A549 (cell line): Measurements from ENCODE around the gene SH3PXD2A. TPM values are rescaled to one million over a fixed set of nuclear protein-coding genes. Genes with fewer than 3 reads are reported as not detected.

Experiments used
- ATAC-seq, 2 experiments: fragments of 200-7000 bp in 1 of 2; fragments of >200 bp in 1 of 2; cut with Nextera tagmentation in 1 of 2; cut with Tn5 transposase in 1 of 2; 3 replicates each; pipeline versions ENCODE4 v1.8.0 to v1.9.1; 2018 to 2020; ENCODE audit warnings: mild to moderate bottlenecking in 1 of 2, moderate library complexity in 1 of 2
- CTCF ChIA-PET: fragments of 300-600 bp; sonication (Branson Sonifier 250); formaldehyde crosslinking; extraction: SDS; loops from one replicate; lab custom pipeline; 2021; ENCODE audit warnings: antibody characterized with exemption, inconsistent platforms; lab: Yijun Ruan, JAX
- POLR2A ChIA-PET: fragments of 350-600 bp; formaldehyde crosslinking; extraction: SDS; loops from one replicate; lab custom pipeline; 2021; ENCODE audit warnings: antibody characterized with exemption, inconsistent platforms; lab: Yijun Ruan, JAX
- DNase-seq, 2 experiments: peaks; one replicate each; pipeline versions ENCODE4 v3.0.0 to v3.0.0-alpha.2; 2011 to 2016; ENCODE audit warnings: low read depth in 1 of 2, low spot score in 1 of 2
- FAIRE-seq: peaks from 2 replicates; lab custom pipeline; 2011; peaks lifted over from hg19 to GRCh38; lab: Jason Lieb, UNC
- H3K27ac ChIP-seq, 2 experiments: fragments of >200 bp; sonication (Bioruptor Twin); formaldehyde crosslinking; 3 replicates each; pipeline ENCODE4 v1.5.1; 2016 to 2017
- H3K4me1 ChIP-seq: fragments of >200 bp; sonication (Bioruptor Twin); formaldehyde crosslinking; 3 replicates; pipeline ENCODE4 v1.6.1; 2016
- H3K4me2 ChIP-seq: fragments of >200 bp; sonication (Bioruptor Twin); formaldehyde crosslinking; 3 replicates; pipeline ENCODE4 v1.6.1; 2016
- H3K4me3 ChIP-seq: fragments of >200 bp; sonication (Bioruptor Twin); formaldehyde crosslinking; 3 replicates; pipeline ENCODE4 v1.5.1; 2016
- H3K9me3 ChIP-seq: fragments of >200 bp; sonication (Bioruptor Twin); formaldehyde crosslinking; 3 replicates; pipeline ENCODE4 v1.6.1; 2016
- ATOH8 ChIP-seq: fragments of 250-450 bp; sonication (Bioruptor Pico); IDR thresholded peaks from 2 replicates; pipeline ENCODE4 v1.5.0; 2020; ENCODE audit warnings: low read depth, mild to moderate bottlenecking, moderate library complexity
- CEBPB ChIP-seq, 2 experiments: fragments of >200 bp in 1 of 2; sonication (Bioruptor Twin) in 1 of 2; formaldehyde crosslinking in 1 of 2; IDR thresholded peaks; 2 replicates each; pipeline ENCODE4 v1.6.1; 2012 to 2016
- CHD4 ChIP-seq: fragments of 200-600 bp; sonication (generic); IDR thresholded peaks from 2 replicates; pipeline ENCODE4 v1.6.1; 2016; ENCODE audit warnings: antibody characterized with exemption, mild to moderate bottlenecking, borderline replicate concordance
- FOXS1 ChIP-seq: fragments of 250-450 bp; sonication (Bioruptor Pico); IDR thresholded peaks from 2 replicates; pipeline ENCODE4 v1.5.0; 2020; ENCODE audit warnings: mild to moderate bottlenecking, moderate library complexity
- HES2 ChIP-seq: fragments of >200 bp; sonication (Bioruptor Twin); formaldehyde crosslinking; IDR thresholded peaks from 2 replicates; pipeline ENCODE4 v1.6.1; 2016
- HEYL ChIP-seq: fragments of 250-450 bp; sonication (Bioruptor Pico); IDR thresholded peaks from 2 replicates; pipeline ENCODE4 v1.8.0; 2021; ENCODE audit warnings: mild to moderate bottlenecking, moderate library complexity
- HMGXB4 ChIP-seq: fragments of 250-450 bp; sonication (Bioruptor Pico); IDR thresholded peaks from 2 replicates; pipeline ENCODE4 v1.5.0; 2021; ENCODE audit warnings: mild to moderate bottlenecking, moderate library complexity, borderline replicate concordance
- JUN ChIP-seq, 2 experiments: fragments of >200 bp; sonication (Bioruptor Twin); formaldehyde crosslinking; IDR thresholded peaks; 2 replicates in 1 of 2; 3 replicates in 1 of 2; pipeline ENCODE4 v1.6.1; 2016 to 2017
- JUNB ChIP-seq: fragments of >200 bp; sonication (Bioruptor Twin); formaldehyde crosslinking; IDR thresholded peaks from 2 replicates; pipeline ENCODE4 v1.6.1; 2016
- KDM1A ChIP-seq: fragments of 200-600 bp; sonication (generic); IDR thresholded peaks from 2 replicates; pipeline ENCODE4 v1.6.1; 2016; ENCODE audit warnings: low read depth, mild to moderate bottlenecking
- KDM5A ChIP-seq: fragments of 200-600 bp; sonication (generic); IDR thresholded peaks from 2 replicates; pipeline ENCODE4 v1.6.1; 2016; ENCODE audit warnings: antibody characterized with exemption, mild to moderate bottlenecking
- MAZ ChIP-seq: fragments of 150-350 bp; IDR thresholded peaks from 2 replicates; pipeline ENCODE4 v1.6.1; 2014; ENCODE audit warnings: antibody characterized with exemption, low read depth, low read length, borderline replicate concordance
- NFE2L2 ChIP-seq: fragments of 150-350 bp; conservative IDR thresholded peaks from 2 replicates; pipeline ENCODE4 v1.6.1; 2014; ENCODE audit warnings: low read length
- POLR2AphosphoS2 ChIP-seq: conservative IDR thresholded peaks from 2 replicates; pipeline ENCODE4 v1.6.1; 2012; ENCODE audit warnings: low read length, improper control_type of control experiment, inconsistent platforms
- RCOR1 ChIP-seq: fragments of 150-350 bp; IDR thresholded peaks from 2 replicates; pipeline ENCODE4 v1.6.1; 2014; ENCODE audit warnings: antibody characterized with exemption, low read length, low read depth
- REST ChIP-seq: fragments of 200-600 bp; sonication (generic); IDR thresholded peaks from 2 replicates; pipeline ENCODE4 v1.6.1; 2016; ENCODE audit warnings: antibody characterized with exemption, mild to moderate bottlenecking, moderate library complexity
- SMC3 ChIP-seq: fragments of >200 bp; sonication (Bioruptor Twin); formaldehyde crosslinking; IDR thresholded peaks from 3 replicates; pipeline ENCODE4 v1.6.1; 2018; ENCODE audit warnings: inconsistent platforms
- ZFP36 ChIP-seq: fragments of 450-650 bp; IDR thresholded peaks from 2 replicates; pipeline ENCODE4 v1.6.1; 2014; ENCODE audit warnings: borderline replicate concordance; ENCODE audit not compliant: partially characterized antibody
- WGBS: methylation state at CpG from one replicate; pipeline ENCODE4 v1.1.6; 2017; ENCODE audit errors: missing lambda C conversion rate; 5-methylcytosine and 5-hydroxymethylcytosine counted together
- polyA plus RNA-seq, 4 experiments: library from polyadenylated mRNA; depleted of rRNA in 3 of 4; stranded (reverse); fragments of >200 nt; fragmentation: RNase III in 1 of 4; extraction: RNeasy Plus Mini Kit Qiagen cat#74134 plus additional on column Dnase treatment in 1 of 4; gene quantifications; 2 replicates in 3 of 4; 3 replicates in 1 of 4; pipeline ENCODE4 v1.2.3, GENCODE V29; 2011 to 2017
- TF ChIP-seq, protein P1 (sequence below): IDR thresholded peaks from 2 replicates; pipeline ENCODE4 v1.6.1; 2012
- TF ChIP-seq, protein P2 (sequence below): fragments of 150-350 bp; IDR thresholded peaks from 2 replicates; pipeline ENCODE4 v1.6.1; 2014; ENCODE audit warnings: low read depth, mild to moderate bottlenecking, low read length

The SH3PXD2A gene
- polyA plus RNA-seq, 2 of the 4 experiments (the other 2 are of a cell fraction), result 2.4 to 3.9 TPM

DNA sequence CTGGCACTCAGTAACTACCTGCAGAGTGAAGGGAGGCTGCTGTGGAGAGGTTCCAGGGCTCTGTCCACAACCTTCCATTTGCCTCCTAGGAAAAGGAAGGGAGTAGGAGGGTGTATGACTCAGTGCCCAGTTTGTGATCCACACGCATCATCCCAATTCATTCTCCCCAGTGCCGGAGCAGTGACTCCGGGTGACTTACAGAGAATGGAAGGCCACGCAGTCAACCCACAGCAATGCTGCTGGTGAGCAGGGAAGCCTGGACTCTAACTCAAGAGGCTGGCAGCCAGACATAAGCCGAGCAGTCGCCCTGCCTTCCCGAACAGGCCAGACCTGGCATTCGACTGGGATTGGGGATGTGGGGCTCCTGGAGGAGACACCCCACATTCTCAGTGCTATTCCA lies 139.9 kb downstream of the SH3PXD2A start (continued):
- TF ChIP-seq HMGXB4 (CRISPR knock-in tag) (no peak), CEBPB (IDR thresholded peaks at IDR 0.05) (no peak)

- 81% methylated on average over 7 of the region's 7 CpGs for WGBS
- FAIRE-seq, result no peak
- ChIA-PET CTCF (interaction anchor here (0.8 to 14.5 kb wide), 21 partner anchors 8 to 409 kb away, joined by 3 to 321 read pairs (median 14); partner anchors contain the start of gene SH3PXD2A), POLR2A (no interaction called here)
- no peak for DNase-seq
- TF ChIP-seq, protein P1, sequence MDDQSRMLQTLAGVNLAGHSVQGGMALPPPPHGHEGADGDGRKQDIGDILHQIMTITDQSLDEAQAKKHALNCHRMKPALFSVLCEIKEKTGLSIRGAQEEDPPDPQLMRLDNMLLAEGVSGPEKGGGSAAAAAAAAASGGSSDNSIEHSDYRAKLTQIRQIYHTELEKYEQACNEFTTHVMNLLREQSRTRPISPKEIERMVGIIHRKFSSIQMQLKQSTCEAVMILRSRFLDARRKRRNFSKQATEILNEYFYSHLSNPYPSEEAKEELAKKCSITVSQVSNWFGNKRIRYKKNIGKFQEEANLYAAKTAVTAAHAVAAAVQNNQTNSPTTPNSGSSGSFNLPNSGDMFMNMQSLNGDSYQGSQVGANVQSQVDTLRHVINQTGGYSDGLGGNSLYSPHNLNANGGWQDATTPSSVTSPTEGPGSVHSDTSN, result no peak
- TF ChIP-seq HEYL (CRISPR knock-in tag), result no peak
- no peak for TF ChIP-seq RCOR1
- TF ChIP-seq KDM5A, result no peak
- TF ChIP-seq KDM1A, result no peak
- no peak for TF ChIP-seq MAZ
- TF ChIP-seq JUN (IDR thresholded peaks at IDR 0.05), result no peak
- TF ChIP-seq ATOH8, result no peak
- TF ChIP-seq CEBPB (IDR thresholded peaks at IDR 0.05), result no peak
- no peak for TF ChIP-seq HMGXB4 (CRISPR knock-in tag)
- TF ChIP-seq FOXS1, result no peak
- TF ChIP-seq, protein P2, sequence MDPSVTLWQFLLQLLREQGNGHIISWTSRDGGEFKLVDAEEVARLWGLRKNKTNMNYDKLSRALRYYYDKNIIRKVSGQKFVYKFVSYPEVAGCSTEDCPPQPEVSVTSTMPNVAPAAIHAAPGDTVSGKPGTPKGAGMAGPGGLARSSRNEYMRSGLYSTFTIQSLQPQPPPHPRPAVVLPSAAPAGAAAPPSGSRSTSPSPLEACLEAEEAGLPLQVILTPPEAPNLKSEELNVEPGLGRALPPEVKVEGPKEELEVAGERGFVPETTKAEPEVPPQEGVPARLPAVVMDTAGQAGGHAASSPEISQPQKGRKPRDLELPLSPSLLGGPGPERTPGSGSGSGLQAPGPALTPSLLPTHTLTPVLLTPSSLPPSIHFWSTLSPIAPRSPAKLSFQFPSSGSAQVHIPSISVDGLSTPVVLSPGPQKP, result no peak
- no peak for TF ChIP-seq HES2
- TF ChIP-seq POLR2AphosphoS2, result no peak
- TF ChIP-seq NFE2L2, result no peak
- TF ChIP-seq ZFP36, result no peak
- no peak for TF ChIP-seq CHD4
- TF ChIP-seq JUNB, result no peak
- no peak for TF ChIP-seq REST
- no peak for TF ChIP-seq SMC3
- Histone ChIP-seq H3K9me3 (no peaks in the 10 kb centered on the region), H3K4me3 (no peak overlapping the region), H3K27ac (no peak overlapping the region), H3K4me1 (peaks cover 15% of the 10 kb centered on the region; the same call in 2 of the 3 replicates), H3K4me2 (no peak overlapping the region)
- no peak for ATAC-seq
Observed at GRCh38 chr10:103714232-103714891, 141.0 kb downstream of the SH3PXD2A start.
